Stimulated activated CD4-positive, alpha-beta T cell treated with anti-CD3 and anti-CD28 coated beads, Interleukin-1b, Interleukin-23, amount 100 ng/mL, for 4 hours (primary cell): ENCODE results near the gene HLX.

Experiments used
- DNase-seq, 2 donors: peaks; one replicate each; pipeline ENCODE4 v3.0.0-alpha.2; 2020; ENCODE audit warnings: low read depth in 2 of 2

Gene HLX, protein sequence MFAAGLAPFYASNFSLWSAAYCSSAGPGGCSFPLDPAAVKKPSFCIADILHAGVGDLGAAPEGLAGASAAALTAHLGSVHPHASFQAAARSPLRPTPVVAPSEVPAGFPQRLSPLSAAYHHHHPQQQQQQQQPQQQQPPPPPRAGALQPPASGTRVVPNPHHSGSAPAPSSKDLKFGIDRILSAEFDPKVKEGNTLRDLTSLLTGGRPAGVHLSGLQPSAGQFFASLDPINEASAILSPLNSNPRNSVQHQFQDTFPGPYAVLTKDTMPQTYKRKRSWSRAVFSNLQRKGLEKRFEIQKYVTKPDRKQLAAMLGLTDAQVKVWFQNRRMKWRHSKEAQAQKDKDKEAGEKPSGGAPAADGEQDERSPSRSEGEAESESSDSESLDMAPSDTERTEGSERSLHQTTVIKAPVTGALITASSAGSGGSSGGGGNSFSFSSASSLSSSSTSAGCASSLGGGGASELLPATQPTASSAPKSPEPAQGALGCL

DNA sequence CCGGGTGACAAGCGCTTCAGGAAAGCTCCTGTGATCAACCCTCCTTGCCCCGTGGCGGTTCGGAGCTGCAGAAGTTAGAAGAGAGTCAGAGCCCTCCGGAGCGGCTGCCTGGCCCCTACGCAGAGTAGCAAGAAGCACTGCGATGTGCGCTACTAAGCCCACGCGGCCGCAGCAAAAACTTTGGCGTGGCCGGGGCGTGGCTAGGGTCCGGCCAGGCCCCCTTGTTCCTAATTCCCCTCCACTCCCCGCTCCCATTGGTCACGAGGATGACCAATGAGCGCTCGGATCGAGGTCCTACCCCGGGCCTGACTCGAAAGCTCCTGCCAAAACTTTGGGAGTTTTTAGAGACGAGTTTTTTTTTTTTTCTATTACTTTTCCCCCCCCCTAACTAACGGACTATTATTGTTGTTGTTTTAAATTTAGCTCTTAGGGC, at the start of gene HLX:
TSS of gene HLX (plus strand) at position 368 of the 433 bp plus-strand sequence. CDS start 415 bp downstream, outside the sequence.
- DNase-seq = no peak

DNA sequence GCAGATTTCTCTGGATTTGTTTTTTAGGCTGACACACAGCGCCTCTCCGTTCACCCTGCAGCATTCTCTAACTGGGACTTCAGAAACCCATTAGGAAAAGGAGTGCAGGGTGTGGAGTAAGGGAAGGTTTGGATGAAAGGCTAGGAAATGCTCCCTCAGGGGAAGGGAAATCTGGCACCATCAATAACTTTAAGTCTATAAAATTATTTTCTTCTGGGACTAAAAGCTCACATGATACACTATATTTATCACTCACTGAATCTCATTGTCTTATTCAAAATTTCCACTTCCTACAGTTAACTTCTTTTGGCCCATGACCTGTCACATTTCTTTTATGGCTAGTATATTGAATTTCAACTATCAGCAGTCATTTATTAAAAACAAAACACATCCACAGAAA, 45.8 kb upstream of the HLX start:
- DNase-seq = no peak

DNA sequence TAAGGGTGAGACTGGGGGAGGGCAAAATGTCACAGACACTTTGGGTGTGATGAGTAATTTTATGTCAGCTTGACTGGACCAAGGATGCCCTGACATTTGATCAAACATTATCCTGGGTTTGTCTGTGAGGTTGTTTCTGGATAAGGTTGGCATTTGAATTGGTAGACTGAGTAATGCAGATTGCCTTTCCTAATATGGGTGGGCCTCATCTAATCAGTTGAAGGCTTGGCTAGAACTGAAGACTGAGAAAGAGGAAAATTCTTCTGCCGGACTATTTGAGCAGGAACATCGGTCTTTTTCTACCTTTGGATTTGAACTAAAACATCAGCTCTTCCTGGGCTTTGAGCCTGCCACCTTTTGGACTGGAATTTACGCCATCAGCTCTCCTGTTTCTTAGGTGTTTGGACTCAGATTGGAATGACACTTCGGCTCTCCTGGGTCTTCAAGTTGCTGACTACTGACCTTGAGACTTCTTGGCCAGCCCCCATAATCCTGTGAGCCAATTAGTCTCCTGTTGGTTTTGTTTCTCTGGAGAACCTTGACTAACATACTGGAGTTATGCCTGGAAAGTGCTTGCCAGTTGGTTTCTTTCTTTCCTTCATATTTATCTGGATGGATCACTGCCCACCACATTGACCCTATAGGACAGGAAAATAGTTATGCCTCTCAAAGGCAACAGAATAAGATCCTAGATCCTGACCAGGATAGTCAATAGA, 44.9 kb upstream of the HLX start:
- no peak for DNase-seq

DNA sequence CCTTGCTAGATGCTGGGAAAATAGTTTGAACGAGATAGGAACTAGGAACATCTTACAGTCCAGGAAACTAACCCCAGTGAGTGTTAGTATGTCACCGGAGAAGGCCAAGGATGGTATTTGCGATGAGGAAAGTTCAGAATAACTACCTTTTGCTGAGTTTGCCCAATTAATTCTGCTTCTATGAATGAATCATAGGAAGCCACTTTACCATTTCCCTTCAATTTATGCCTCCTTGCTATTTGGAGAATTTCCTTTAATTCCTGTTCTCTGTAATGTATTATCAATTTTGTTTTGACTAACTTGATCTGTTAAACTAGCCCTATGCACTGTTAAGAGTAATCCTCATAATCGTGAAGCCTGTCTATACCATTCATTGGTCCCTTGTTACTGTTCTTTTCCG, 40.7 kb upstream of the HLX start:
- no peak for DNase-seq

DNA sequence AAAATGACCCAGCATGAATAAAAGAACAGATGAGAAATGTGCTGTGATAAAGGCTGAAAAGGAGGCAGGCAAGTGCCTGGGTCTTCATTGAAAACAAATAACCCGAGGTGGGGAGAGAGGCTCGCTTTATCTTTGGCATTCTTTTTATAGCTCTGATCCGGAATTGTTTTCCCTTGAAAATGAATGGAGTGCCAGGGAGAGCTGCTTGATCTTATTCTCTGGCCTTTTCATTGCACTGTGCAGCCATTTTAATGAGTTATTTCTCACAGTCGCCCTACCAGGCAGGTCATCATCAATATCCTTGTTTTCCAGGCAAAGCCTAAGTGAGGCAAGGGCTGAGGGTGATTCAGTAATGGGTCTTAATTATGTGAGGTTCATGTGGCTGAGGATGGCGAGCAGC, 39.8 kb upstream of the HLX start:
- no peak for DNase-seq

DNA sequence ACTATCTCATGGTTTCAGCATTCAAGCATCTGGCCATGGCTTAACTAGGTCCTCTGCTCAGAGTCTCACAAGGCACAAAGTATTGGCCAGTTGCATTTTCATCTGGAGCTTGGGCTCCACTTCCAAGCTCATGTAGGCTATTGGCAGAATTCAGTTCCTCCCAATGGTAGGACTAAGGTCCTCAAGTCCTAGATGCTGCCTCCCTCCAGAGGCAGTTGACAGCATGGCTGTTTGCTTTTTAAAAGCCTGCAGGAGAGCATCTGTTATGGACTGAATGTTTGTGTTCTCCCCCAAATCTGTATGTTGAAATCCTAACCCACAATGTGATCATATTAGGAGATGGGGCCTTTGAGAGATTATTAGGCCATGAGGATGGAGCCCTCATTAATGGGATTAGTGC, 38.0 kb upstream of the HLX start:
- DNase-seq = no peak

DNA sequence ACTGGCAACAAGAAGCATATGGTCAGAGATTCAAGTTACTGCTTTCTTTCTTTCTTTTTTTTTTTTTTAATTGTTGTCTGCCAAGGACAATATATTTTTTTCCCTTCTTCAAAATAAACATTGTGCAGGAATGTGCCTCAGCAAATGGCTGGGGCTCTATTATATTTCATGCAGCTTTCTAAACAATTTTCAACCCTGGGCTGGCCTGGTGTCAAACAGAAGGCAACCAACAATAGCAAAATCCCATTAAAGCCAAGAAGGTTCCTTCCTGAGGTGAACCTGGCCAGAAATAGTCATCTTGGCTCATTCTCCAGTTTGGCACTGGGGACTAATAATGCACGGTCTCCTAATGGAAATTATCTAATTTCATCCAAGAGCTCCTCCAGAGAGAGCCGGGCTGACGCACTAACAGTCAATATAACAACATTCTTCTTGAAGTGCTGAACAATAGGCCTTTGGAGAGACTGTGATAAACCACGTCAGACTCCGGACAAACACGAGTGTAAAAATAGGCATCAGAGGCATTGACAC, 35.7 kb upstream of the HLX start:
- DNase-seq = no peak

DNA sequence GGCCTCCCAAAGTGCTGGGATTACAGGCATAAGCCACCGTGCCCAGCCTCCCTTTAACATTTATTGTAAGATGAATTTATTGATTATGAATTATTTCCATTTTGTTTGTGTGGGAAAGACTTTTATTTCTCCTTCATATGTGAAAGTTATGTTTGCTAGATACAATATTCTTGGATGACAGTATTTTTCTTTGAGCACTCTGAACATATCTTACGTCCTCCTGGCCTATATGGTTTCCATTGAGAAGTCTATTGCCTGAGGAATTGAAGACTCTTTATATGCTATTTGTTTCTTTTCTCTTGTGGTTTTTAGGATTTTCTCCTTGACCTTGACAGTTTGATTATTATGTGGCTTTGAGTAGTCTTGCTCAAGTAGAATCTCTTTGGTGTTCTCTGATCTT, 26.8 kb upstream of the HLX start:
- DNase-seq = no peak

DNA sequence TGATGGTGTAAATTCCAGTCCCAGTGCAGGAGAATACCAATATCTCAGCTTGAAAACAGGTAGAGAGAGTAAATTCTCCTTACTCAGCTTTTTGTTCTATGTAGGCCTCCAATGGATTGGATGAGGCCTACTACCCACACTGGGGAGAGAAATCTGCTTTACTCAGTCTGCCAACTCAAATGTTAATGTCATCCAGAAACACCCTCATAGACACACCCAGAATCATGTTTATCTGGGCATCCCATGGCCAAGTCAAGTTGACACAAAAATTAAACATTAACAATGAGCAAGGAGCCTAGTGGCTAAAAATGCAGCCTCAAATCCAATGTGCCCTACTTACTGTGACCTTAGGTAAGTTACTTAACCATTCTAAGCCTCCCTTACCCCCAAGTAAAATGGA, 6.9 kb upstream of the HLX start:
- no peak for DNase-seq

DNA sequence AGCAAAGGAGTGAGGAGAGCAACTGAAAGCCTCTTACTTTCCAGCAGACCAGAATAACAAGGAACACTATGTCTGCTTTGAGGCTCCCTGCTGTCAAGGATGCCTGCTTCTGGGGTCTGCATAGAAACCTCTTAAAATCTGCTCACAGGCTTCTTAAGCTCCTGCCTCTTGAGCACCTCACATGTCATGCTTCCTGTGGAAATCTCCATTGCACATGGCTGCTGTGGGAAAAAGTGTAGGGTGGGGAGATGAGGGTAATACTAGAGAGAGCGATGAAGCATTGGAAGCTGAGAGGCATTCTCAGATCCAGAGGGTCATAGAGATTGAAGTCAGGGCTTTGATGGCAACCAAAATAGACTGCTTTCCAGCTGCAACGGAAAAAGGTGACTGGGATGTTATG, 6.2 kb upstream of the HLX start:
- no peak for DNase-seq

DNA sequence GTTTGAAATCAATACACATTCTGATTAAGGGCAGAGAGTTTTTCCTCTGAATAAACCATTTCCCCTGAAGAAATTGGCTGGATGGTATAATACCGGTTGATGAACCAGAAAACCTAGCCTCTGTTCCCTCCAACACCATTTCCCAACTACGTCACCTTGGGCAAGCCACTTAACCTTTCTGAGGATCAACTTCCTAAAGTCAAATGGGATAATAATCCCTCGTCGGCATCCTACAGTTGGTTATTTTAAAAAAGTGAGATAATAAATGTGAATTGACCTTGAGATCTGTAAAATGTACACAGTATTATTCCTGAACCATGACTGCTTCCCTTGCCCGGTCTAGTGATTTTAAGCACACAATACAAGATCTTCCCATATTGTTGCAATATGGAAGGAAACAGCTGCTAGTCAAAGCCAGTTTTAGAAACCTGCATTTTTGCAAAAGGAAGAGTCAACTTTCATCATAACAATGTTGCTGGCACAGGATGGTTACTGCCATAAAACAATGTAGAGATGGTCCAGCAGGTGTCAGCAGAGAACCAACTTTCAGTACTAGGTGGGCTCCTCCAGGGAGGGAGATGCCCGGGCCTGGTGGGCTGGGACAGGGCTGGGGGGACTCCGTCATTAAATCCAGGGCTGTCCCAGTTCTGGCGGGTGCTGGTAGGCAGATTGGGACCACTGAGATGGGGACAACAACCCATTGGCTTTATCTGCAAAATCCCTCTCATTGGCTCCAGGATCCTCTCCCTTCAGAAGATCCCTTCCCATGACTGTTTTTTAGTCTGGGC, 5.2 kb upstream of the HLX start:
- no peak for DNase-seq

DNA sequence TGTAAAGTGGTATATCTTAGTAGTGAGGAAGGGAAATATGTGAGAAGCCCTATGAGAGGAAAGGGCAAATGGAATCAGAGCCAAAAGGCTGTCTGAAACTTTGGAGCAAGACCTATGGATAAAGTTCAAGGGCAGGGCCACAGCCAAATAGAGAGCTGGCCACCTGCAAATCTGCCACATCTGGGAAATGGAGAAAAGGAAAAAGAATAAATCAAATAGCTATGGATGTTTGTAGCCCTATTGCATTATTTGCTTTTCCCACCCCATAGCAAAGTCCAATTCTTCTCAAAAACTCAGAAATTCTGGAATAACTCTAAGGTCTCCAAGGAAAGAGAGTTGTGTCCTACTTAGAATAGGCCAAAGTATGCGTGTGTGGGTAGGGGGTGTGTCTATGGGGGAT, 4.0 kb upstream of the HLX start:
- DNase-seq = no peak

DNA sequence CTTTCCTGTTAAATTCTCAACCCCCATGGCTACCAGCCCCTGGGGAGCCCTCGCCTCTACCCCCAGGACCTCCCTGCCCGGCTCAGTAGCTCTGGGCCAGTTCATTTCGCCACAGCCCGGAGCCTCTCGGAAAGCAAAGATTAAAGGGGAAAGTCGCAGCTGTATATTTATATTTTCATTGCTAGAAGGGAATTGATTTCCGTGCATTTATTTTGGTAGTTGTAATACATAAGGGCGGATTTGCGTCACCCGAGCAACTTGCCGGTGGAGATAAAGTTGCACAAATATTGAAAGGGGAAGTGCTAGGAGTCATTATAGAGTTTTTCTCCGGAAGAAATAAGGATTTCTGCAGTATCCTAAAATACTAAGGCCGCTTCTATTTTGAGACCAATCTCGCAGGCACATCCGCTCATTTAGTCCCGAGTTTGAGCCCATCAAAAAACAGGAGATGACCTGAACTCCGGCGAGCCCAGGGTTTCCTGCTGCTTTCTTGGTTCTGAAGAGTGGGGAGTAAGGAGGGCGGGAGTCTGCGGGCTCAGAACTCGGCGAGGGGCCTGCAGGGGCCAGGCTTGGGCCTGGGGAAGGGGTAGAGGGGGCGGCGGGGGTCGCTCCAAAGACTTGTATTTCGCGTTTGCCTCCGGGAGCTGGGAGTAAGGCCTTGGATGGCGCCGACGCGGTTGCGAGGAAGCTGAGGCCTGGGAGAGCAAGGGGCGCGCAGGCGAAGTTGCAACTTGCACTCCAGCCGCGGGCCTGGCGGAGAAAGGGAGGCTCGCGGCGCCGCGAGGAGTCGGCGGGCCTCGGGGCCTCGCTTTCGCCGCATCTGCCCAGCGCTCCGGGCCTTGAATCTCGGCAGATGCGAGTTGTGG, 2.5 kb upstream of the HLX start:
- no peak for DNase-seq

DNA sequence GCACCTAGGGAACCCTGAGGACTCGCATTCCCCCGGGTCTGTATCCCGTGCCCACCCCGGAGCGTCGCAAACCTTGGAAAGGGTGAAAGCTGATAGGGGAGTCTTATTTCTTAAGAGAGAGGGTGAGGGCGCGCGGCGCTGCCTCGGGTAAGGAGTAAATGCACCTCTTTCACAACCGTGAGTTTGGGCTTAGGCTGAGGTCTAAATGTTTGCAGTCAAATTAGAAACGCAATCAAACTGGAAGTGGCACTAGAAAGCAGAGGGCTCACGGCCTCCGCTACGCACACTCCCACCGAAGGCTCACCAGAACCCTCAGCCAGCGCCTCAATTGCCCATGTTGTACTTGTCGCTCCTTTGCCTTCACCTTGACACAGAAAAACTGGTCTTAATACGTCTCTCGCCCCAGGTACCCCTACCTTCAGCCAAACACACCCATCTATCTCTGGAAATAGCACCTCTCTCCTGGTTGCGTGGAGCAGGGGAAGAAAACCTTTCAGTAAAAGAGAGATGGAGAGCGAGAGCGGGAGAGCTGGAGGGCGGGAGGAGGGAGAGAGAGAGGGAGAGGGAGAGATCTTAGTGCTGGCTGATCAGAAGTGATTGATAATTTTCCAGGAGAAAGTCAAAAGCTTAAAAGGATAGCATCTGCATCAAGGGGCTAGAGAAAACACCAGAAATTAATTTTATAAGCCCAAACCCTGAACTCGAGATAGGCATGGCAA, 1.7 kb upstream of the HLX start:
- no peak for DNase-seq

DNA sequence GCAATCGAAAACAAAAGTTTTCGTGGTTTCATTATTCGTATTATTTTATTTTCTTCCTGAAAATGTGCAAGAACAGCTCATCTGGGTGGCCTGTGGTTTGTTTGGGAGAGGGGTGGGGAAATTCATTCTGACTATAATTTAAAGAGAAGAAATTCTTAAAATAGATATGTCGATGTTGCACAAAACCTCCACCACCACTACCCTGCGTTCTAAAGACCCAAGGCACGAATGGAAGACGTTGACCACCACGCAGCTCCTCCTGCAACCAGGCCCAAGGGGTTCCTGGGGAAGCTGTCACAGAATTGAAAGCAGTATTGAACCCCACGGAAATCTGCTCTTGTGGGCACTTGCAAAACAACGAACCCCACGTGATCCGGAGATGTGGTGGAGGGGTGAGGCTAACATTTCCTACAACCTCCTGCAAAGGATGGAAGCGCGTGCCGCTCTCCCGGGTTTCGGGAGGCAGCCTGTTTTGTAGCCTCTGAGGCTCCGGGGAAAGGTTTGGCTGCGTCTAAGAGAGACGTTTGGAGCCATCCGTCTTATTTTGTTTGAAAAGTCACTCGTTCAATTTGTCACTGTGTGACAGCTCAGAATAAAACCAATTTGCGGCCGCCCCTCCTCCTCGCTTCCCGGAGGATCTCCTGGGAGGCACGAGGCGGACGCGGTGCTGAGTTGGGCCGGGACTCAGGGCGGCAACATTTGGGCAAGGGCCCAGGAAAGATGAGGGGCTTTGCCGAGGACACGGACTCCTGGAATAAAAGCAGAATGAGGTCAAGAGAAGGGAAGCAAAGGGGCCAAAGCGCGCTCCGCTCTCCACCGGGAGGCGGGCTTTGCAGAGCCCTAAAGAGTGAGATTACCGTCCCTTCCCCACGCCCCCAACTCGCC, 810 bp upstream of the HLX start:
- DNase-seq = no peak

DNA sequence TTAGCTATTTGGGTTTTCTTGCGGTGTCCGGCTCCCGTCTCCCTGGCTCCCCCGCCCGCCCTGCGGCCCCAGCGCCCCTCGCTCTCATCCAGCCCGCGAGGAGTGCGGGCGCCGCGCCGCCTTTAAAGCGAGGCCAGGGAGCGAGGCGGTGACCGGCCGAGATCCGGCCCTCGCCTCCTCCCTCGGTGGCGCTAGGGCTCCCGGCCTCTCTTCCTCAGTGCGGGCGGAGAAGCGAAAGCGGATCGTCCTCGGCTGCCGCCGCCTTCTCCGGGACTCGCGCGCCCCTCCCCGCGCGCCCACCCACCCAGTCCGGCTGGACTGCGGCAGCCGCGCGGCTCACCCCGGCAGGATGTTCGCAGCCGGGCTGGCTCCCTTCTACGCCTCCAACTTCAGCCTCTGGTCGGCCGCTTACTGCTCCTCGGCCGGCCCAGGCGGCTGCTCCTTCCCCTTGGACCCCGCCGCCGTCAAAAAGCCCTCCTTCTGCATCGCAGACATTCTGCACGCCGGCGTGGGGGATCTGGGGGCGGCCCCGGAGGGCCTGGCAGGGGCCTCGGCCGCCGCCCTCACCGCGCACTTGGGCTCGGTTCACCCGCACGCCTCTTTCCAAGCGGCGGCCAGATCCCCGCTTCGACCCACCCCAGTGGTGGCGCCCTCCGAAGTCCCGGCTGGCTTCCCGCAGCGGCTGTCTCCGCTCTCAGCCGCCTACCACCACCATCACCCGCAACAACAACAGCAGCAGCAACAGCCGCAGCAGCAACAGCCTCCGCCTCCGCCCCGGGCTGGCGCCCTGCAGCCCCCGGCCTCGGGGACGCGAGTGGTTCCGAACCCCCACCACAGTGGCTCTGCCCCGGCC, 492 bp downstream of the HLX start:
- no peak for DNase-seq

DNA sequence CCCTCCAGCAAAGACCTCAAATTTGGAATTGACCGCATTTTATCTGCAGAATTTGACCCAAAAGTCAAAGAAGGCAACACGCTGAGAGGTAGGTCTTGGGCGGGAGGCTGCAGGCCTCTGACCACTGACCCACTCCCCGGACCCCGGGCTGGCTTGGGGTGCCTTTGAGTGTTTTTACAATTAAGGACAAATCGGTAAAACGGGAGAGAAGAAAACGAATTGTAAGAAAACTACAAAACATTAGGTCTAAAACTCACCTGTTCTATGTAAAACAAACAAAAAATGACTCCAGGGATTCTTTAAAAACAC, 1.1 kb downstream of the HLX start:
- DNase-seq = no peak

DNA sequence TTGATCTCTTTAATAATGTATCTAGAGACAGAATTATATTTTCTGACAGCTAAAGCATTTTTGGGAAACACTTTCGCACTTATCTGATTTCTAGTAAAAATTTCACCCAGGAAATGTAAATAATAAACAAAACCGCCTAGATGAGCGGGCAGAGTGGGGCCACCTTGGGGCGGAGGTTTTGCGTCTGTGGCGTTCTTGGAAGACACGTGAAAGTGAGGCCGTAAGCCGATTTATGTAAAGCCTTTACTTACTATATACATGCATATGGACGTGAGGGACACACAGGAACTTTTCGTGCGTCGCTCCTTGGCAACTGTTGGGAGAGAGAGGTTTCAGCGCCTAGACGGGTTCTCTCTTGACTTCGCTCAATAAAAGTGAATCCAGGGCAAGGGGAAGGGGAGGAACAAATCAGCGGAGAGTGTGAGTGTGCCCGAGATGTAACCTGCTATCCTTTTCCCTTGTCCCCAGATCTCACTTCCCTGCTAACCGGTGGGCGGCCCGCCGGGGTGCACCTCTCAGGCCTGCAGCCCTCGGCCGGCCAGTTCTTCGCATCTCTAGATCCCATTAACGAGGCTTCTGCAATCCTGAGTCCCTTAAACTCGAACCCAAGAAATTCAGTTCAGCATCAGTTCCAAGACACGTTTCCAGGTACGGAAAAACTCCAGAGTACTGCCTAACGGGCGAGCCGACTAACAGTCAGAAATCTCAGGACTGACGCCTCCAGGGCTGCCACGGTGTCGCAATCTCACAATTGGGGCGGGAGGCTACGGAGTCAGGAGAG, 1.7 kb downstream of the HLX start:
- DNase-seq = no peak
